HG03378 (cell line): Measurements from ENCODE around the gene CACNG3.
"Not testable (repeated sequence)": the region's sequence is repeated elsewhere in the genome, so short reads cannot be mapped to it uniquely, and the experiment has no call there.

ENCODE experiments used
- ATAC-seq: cut with Tn5 transposase; IDR thresholded peaks from one replicate; pipeline ENCODE4 v1.9.1; 2021; ENCODE audit warnings: mild to moderate bottlenecking, moderate library complexity; ENCODE audit not compliant: unreplicated experiment

Gene CACNG3

GRCh38 chr16:24275413-24275812 is 19.3 kb downstream of the CACNG3 start:
- ATAC-seq: no peak

GRCh38 chr16:24279982-24280515 is 23.9 kb downstream of the CACNG3 start:
- no peak for ATAC-seq

GRCh38 chr16:24281466-24281865 is 25.3 kb downstream of the CACNG3 start:
- ATAC-seq: no peak

- no peak for ATAC-seq
Measured at GRCh38 chr16:24282141-24282540, 26.0 kb downstream of the CACNG3 start.

GRCh38 chr16:24286741-24287405 is 30.7 kb downstream of the CACNG3 start:
- ATAC-seq: no peak

- no peak for ATAC-seq
Measured at GRCh38 chr16:24288516-24288915, 32.4 kb downstream of the CACNG3 start.

GRCh38 chr16:24289166-24289700 is 33.1 kb downstream of the CACNG3 start:
- no peak for ATAC-seq

- ATAC-seq: no peak
Measured at GRCh38 chr16:24291932-24292331, 35.8 kb downstream of the CACNG3 start.

- no peak for ATAC-seq
Measured at GRCh38 chr16:24294131-24294530, 38.0 kb downstream of the CACNG3 start.

GRCh38 chr16:24297375-24297774 is 41.2 kb downstream of the CACNG3 start:
- ATAC-seq: no peak

GRCh38 chr16:24298548-24299167 is 42.5 kb downstream of the CACNG3 start:
- ATAC-seq: no peak

GRCh38 chr16:24300750-24301149 is 44.6 kb downstream of the CACNG3 start:
- not testable (repeated sequence) for ATAC-seq

- ATAC-seq: no peak
Measured at GRCh38 chr16:24302636-24303035, 46.5 kb downstream of the CACNG3 start.

GRCh38 chr16:24308200-24308599 is 52.1 kb downstream of the CACNG3 start:
- no peak for ATAC-seq

GRCh38 chr16:24309258-24310142 is 53.4 kb downstream of the CACNG3 start:
- no peak for ATAC-seq

GRCh38 chr16:24315343-24315742 is 59.2 kb downstream of the CACNG3 start:
- no peak for ATAC-seq

- no peak for ATAC-seq
Measured at GRCh38 chr16:24318680-24319079, 62.5 kb downstream of the CACNG3 start.

- ATAC-seq: no peak
Measured at GRCh38 chr16:24319126-24319814, 63.1 kb downstream of the CACNG3 start.

- no peak for ATAC-seq
Measured at GRCh38 chr16:24322106-24322505, 66.0 kb downstream of the CACNG3 start.

- ATAC-seq: no peak
Measured at GRCh38 chr16:24324421-24324820, 68.3 kb downstream of the CACNG3 start.
